Panc1 (cell line): Measurements from ENCODE around the gene A2M. TPM values are rescaled to one million over a fixed set of nuclear protein-coding genes. Genes with fewer than 3 reads are reported as not detected.

Source experiments
- ATAC-seq: fragments of 200-7000 bp; cut with Tn5 transposase; 2 replicates; pipeline ENCODE4 v1.9.1; 2020; ENCODE audit warnings: mild to moderate bottlenecking, moderate library complexity
- BruUV-seq: library from RNA; stranded (reverse); fragments of 400-500 nt; replicated peaks from 2 replicates; lab custom pipeline; 2021; lab: Mats Ljungman, UMichigan
- CTCF ChIA-PET: fragments of 300-600 bp; sonication (Branson Sonifier 250); formaldehyde crosslinking; loops from one replicate; lab custom pipeline; 2022; ENCODE audit warnings: antibody characterized with exemption; lab: Charles Lee
- POLR2A ChIA-PET: fragments of 300-600 bp; sonication (Branson Sonifier 250); formaldehyde crosslinking; loops from one replicate; lab custom pipeline; 2022; ENCODE audit warnings: antibody characterized with exemption; lab: Charles Lee
- DNase-seq: peaks from one replicate; pipeline ENCODE4 v3.0.0-alpha.2; 2010; ENCODE audit warnings: low read depth, low spot score
- H3K27ac ChIP-seq: 2 replicates; pipeline ENCODE4 v1.5.1; 2011; ENCODE audit warnings: mild to moderate bottlenecking, low read length, inconsistent platforms
- H3K27me3 ChIP-seq: fragments of 200-500 bp; sonication (Bioruptor generic); 2 replicates; pipeline ENCODE4 v1.6.0; 2014; ENCODE audit warnings: low read length, inconsistent platforms; ENCODE audit not compliant: control insufficient read depth, insufficient read depth
- H3K36me3 ChIP-seq: fragments of 200-500 bp; sonication (Bioruptor generic); 2 replicates; pipeline ENCODE4 v1.5.1; 2014; ENCODE audit warnings: inconsistent platforms, mild to moderate bottlenecking, low read length, moderate library complexity; ENCODE audit not compliant: control insufficient read depth, insufficient read depth
- H3K4me1 ChIP-seq: 2 replicates; pipeline ENCODE4 v1.5.1; 2011; ENCODE audit warnings: inconsistent platforms, mild to moderate bottlenecking, low read length, moderate library complexity; ENCODE audit not compliant: control insufficient read depth, insufficient read depth
- H3K4me3 ChIP-seq, 2 experiments: 2 replicates each; pipeline ENCODE4 v1.5.1; 2011 to 2012; ENCODE audit warnings: low read depth in 2 of 2, low read length in 2 of 2, mild to moderate bottlenecking in 2 of 2, inconsistent platforms in 1 of 2, moderate library complexity in 1 of 2
- H3K9me3 ChIP-seq: fragments of 200-500 bp; sonication (Bioruptor generic); 2 replicates; pipeline ENCODE4 v1.5.1; 2014; ENCODE audit warnings: low read depth, mild to moderate bottlenecking, inconsistent platforms, low read length, moderate library complexity; ENCODE audit not compliant: control insufficient read depth, insufficient read depth
- POLR2AphosphoS5 ChIP-seq: IDR thresholded peaks from 2 replicates; pipeline ENCODE4 v1.6.1; 2012; ENCODE audit warnings: mild to moderate bottlenecking, low read depth, low read length, moderate library complexity
- SIN3A ChIP-seq: IDR thresholded peaks from 2 replicates; pipeline ENCODE4 v1.6.1; 2012; ENCODE audit warnings: low read depth, mild to moderate bottlenecking, low read length, moderate library complexity, borderline replicate concordance; ENCODE audit not compliant: insufficient read depth
- TCF7L2 ChIP-seq: IDR thresholded peaks from 2 replicates; pipeline ENCODE4 v1.6.1; 2011; ENCODE audit warnings: mild to moderate bottlenecking, low read depth, low read length, inconsistent platforms
- in situ Hi-C: cut with HindIII; loops from 2 replicates; pipeline ENCODE4 v1.10.0; 2016; ENCODE audit warnings: low sequenced_read_pairs, low pct_unique_long_range_greater_than_20kb
- intact Hi-C: fragments of 100-400 bp; cut with micrococcal nuclease; formaldehyde crosslinking; loops from one replicate; pipeline ENCODE4 v1.10.0; 2022; ENCODE audit not compliant: unreplicated experiment
- total RNA-seq: library from RNA; stranded (reverse); gene quantifications from one replicate; pipeline ENCODE4 v1.2.1, GENCODE V29; 2021; ENCODE audit not compliant: unreplicated experiment
- TF ChIP-seq, protein P1 (sequence below): fragments of 450-650 bp; IDR thresholded peaks from 2 replicates; pipeline ENCODE4 v1.5.1; 2017; ENCODE audit warnings: mild to moderate bottlenecking
- TF ChIP-seq, protein P2 (sequence below), 2 experiments: IDR thresholded peaks; 2 replicates each; pipeline ENCODE4 v1.6.1; 2011 to 2012; ENCODE audit warnings: low read depth in 2 of 2, control low read depth in 1 of 2, low read length in 1 of 2, mild to moderate bottlenecking in 1 of 2, moderate library complexity in 1 of 2; ENCODE audit not compliant: insufficient read depth in 1 of 2

A2M gene
- total RNA-seq, 1 experiment from 2014 or later: 2.1 TPM

DNA sequence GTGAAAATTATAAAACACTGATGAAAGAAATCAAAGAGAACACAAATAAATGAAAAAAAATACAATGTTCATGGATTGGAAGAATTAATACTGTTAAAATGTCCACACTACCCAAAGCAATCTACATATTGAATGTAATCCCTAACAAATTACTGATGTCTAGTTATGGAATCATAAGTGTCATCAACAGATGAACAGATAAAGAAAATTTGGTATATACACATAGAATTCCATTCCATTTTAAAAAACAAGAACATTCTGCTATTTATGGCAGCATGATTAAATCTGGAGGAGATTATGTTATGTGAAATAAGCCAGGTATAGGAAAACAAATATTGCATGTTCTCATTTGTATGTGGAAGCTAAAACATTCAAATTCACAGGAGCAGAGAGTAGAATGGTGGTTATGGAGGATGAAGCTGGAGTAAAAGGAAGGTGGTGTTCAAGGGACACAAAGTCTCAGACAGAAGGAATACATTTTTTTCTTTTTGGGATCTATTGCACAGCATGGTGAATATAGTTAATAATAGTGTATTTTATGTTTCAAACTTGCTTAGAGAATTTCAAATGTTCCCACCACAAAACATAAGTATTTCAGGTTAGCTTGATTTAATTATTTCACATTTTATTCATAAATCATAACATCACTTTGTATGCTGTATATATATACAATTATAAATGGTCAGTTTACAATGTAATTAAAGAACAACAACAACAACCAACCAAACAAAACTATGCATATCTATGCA lies 28.5 kb downstream of the A2M start:
- no peaks in the 10 kb centered on the region; the same call in 1 of the 2 replicates for H3K9me3 ChIP-seq
- H3K27me3 ChIP-seq: no peaks in the 10 kb centered on the region
- ATAC-seq (no peak), DNase-seq (no peak)
- in situ Hi-C loops (no loop called here), intact Hi-C loops (no loop called here)
- no peaks in the 10 kb centered on the region for H3K36me3 ChIP-seq
- no peak overlapping the region for H3K4me3 ChIP-seq
- no peaks in the 10 kb centered on the region for H3K4me1 ChIP-seq
- ChIA-PET POLR2A (no interaction called here), CTCF (no interaction called here)
- H3K27ac ChIP-seq: no peak overlapping the region
- BruUV-seq: no TSS peak
- TF ChIP-seq, protein P1, sequence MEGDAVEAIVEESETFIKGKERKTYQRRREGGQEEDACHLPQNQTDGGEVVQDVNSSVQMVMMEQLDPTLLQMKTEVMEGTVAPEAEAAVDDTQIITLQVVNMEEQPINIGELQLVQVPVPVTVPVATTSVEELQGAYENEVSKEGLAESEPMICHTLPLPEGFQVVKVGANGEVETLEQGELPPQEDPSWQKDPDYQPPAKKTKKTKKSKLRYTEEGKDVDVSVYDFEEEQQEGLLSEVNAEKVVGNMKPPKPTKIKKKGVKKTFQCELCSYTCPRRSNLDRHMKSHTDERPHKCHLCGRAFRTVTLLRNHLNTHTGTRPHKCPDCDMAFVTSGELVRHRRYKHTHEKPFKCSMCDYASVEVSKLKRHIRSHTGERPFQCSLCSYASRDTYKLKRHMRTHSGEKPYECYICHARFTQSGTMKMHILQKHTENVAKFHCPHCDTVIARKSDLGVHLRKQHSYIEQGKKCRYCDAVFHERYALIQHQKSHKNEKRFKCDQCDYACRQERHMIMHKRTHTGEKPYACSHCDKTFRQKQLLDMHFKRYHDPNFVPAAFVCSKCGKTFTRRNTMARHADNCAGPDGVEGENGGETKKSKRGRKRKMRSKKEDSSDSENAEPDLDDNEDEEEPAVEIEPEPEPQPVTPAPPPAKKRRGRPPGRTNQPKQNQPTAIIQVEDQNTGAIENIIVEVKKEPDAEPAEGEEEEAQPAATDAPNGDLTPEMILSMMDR: no peak
- no peak for TF ChIP-seq POLR2AphosphoS5
- TF ChIP-seq SIN3A: no peak
- TF ChIP-seq TCF7L2: no peak
- TF ChIP-seq, protein P2, sequence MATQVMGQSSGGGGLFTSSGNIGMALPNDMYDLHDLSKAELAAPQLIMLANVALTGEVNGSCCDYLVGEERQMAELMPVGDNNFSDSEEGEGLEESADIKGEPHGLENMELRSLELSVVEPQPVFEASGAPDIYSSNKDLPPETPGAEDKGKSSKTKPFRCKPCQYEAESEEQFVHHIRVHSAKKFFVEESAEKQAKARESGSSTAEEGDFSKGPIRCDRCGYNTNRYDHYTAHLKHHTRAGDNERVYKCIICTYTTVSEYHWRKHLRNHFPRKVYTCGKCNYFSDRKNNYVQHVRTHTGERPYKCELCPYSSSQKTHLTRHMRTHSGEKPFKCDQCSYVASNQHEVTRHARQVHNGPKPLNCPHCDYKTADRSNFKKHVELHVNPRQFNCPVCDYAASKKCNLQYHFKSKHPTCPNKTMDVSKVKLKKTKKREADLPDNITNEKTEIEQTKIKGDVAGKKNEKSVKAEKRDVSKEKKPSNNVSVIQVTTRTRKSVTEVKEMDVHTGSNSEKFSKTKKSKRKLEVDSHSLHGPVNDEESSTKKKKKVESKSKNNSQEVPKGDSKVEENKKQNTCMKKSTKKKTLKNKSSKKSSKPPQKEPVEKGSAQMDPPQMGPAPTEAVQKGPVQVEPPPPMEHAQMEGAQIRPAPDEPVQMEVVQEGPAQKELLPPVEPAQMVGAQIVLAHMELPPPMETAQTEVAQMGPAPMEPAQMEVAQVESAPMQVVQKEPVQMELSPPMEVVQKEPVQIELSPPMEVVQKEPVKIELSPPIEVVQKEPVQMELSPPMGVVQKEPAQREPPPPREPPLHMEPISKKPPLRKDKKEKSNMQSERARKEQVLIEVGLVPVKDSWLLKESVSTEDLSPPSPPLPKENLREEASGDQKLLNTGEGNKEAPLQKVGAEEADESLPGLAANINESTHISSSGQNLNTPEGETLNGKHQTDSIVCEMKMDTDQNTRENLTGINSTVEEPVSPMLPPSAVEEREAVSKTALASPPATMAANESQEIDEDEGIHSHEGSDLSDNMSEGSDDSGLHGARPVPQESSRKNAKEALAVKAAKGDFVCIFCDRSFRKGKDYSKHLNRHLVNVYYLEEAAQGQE (IDR thresholded peaks at IDR 0.05; ENCODE audit: insufficient read depth in 1 of 2, low read depth in 2 of 2, low read length in 1 of 2): no peak

DNA sequence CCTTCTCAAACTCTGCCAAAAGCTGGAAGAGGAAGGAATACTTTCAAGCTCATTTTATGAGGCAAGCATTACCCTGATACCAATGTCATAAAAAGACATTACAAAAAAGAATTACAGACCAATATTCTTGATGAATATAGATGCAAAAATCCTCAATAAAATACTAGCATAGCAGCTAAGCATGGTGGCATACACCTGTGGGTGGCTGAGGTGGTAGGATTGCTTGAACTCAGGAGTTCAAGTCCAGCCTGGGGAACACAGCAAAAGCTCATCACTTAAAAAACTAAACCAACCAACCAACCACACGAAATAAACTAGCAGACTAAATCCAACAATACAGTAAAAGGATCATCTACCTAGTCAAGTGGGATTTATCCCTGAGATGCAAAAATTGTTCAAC lies 29.6 kb downstream of the A2M start:
- H3K4me3 ChIP-seq: no peak overlapping the region
- BruUV-seq: no TSS peak
- no peaks in the 10 kb centered on the region; the same call in 1 of the 2 replicates for H3K9me3 ChIP-seq
- DNase-seq (no peak), ATAC-seq (no peak)
- H3K36me3 ChIP-seq: no peaks in the 10 kb centered on the region
- POLR2A ChIA-PET: no interaction called here
- no peaks in the 10 kb centered on the region for H3K4me1 ChIP-seq
- intact Hi-C loops: no loop called here
- TF ChIP-seq, protein P1: no peak
- TF ChIP-seq, protein P2 (IDR thresholded peaks at IDR 0.05; ENCODE audit: insufficient read depth in 1 of 2, low read depth in 2 of 2, low read length in 1 of 2): no peak
- no peaks in the 10 kb centered on the region for H3K27me3 ChIP-seq
- no peak overlapping the region for H3K27ac ChIP-seq
- in situ Hi-C loops: no loop called here
- CTCF ChIA-PET: no interaction called here
